NB4 (cell line): ENCODE results near the gene CUTA.

Experiments
- DNase-seq: peaks from one replicate; pipeline ENCODE4 v3.0.0; 2010; ENCODE audit warnings: low read depth
- H3K4me3 ChIP-seq: one replicate; pipeline ENCODE4 v1.5.1; 2011; ENCODE audit warnings: mild to moderate bottlenecking, low read depth, low read length, moderate library complexity
- MYC ChIP-seq: IDR thresholded peaks from 2 replicates; pipeline ENCODE4 v1.6.1; 2011; ENCODE audit warnings: low read depth, low read length
- POLR2A ChIP-seq: IDR thresholded peaks from 2 replicates; pipeline ENCODE4 v1.6.1; 2011; ENCODE audit warnings: mild to moderate bottlenecking; ENCODE audit not compliant: insufficient read length; ENCODE audit errors: extremely low read depth
- TF ChIP-seq, protein P1 (sequence below): IDR thresholded peaks from one replicate; pipeline ENCODE4 v1.5.1; 2012; ENCODE audit warnings: low read depth, low read length
- TF ChIP-seq, protein P2 (sequence below): IDR thresholded peaks from 2 replicates; pipeline ENCODE4 v1.6.1; 2011; ENCODE audit warnings: low read depth, low read length

Gene CUTA

GRCh38 chr6:33391278-33391921 lies 26.5 kb downstream of the CUTA start, which contains the start of gene KIFC1:
Gene KIFC1, plus strand, starts transcription at chr6:33391823. Its CDS starts 163 bp downstream, at chr6:33391986.
- peak; percentile 100 for DNase-seq
- H3K4me3 ChIP-seq: peak within 1 kb of the TSS; percentile 90
- TF ChIP-seq, protein P1, sequence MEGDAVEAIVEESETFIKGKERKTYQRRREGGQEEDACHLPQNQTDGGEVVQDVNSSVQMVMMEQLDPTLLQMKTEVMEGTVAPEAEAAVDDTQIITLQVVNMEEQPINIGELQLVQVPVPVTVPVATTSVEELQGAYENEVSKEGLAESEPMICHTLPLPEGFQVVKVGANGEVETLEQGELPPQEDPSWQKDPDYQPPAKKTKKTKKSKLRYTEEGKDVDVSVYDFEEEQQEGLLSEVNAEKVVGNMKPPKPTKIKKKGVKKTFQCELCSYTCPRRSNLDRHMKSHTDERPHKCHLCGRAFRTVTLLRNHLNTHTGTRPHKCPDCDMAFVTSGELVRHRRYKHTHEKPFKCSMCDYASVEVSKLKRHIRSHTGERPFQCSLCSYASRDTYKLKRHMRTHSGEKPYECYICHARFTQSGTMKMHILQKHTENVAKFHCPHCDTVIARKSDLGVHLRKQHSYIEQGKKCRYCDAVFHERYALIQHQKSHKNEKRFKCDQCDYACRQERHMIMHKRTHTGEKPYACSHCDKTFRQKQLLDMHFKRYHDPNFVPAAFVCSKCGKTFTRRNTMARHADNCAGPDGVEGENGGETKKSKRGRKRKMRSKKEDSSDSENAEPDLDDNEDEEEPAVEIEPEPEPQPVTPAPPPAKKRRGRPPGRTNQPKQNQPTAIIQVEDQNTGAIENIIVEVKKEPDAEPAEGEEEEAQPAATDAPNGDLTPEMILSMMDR: peak; percentile 95
- TF ChIP-seq, protein P2, sequence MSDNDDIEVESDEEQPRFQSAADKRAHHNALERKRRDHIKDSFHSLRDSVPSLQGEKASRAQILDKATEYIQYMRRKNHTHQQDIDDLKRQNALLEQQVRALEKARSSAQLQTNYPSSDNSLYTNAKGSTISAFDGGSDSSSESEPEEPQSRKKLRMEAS: peak; percentile 86
- no peak for TF ChIP-seq POLR2A
- TF ChIP-seq MYC: peak; percentile 90

- H3K4me3 ChIP-seq: peak overlapping the region; percentile 21
- DNase-seq: no peak
- TF ChIP-seq, protein P1: no peak
- TF ChIP-seq POLR2A: peak; percentile 44
These were observed 27.1 kb downstream of the CUTA start for GRCh38 chr6:33390767-33391277.

DNA sequence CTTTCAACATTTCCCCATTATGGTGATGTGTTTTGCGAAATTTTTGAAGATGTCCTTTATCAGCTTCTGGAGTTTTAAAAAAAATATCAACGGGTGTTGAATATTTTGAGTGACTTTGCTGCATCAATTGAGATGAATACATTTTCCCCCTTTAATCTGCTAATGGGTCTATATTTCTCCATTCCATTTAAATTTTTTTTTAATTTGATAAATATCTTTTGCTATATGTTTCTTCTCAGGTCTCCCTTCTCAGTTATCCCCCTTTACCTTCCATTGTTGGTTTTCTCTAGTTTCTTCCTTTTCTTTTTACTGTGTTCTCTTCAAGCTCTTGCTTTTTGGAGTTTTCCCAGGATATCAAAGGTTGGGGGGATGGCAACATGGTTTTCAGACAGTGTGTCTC lies 27.7 kb downstream of the CUTA start:
- TF ChIP-seq MYC (no peak), POLR2A (no peak)
- TF ChIP-seq, protein P1: no peak
- TF ChIP-seq, protein P2: no peak
- H3K4me3 ChIP-seq: no peak overlapping the region
- DNase-seq: no peak

GRCh38 chr6:33384581-33385020 lies 33.3 kb downstream of the CUTA start:
- H3K4me3 ChIP-seq: no peak overlapping the region
- DNase-seq: peak; percentile 21
- TF ChIP-seq, protein P1: no peak
- TF ChIP-seq, protein P2: no peak
- TF ChIP-seq MYC (no peak), POLR2A (no peak)

DNA sequence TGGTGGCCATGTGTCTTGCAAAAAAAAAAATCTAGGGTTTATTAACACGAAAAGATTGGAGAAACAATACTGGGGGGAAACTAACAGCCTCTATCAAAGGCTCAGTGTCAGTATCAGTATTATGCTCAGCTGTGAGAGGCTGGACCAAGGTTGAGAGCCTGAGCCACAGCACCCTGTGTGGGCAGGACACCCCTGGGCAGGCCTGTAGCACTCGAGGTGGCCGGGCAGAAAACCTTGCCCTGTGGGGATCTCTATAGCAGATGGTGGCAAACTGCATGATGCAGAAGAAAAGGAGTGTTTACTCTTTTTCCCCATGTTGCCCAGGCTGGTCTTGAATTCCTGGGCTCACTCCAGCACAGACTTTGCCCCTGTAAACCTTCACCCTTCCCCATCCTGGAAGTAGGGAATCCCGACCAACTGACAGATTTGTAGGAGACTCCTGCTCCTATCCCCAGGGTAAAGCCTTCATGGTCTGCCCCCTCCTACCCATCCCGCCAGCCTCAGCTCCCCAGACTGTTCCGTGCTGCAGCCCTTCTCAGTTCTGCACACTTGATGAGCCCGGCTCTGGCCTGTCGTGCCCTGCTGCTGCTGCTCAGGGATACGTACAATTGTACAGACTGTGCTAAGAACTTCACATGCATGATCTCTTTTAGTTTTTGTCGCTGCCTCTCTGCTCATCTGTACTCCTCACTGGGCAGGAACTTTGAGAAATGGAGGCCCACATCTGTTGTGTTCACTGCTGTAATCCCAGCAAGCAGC lies 34.3 kb downstream of the CUTA start:
- TF ChIP-seq MYC (no peak), POLR2A (no peak)
- TF ChIP-seq, protein P1: no peak
- TF ChIP-seq, protein P2: no peak
- no peak overlapping the region for H3K4me3 ChIP-seq
- DNase-seq: no peak
